Measurements from ENCODE around the gene MACROD2.

- TF ChIP-seq CTCF (IDR thresholded peaks at IDR 0.05) (no peak), ZFX (IDR thresholded peaks at IDR 0.05; ENCODE audit: borderline replicate concordance) (no peak)
These were observed 239.5 kb downstream of the MACROD2 start for GRCh38 chr20:14234666-14235295.
